Measurements from ENCODE around the gene SNX12.

Gene SNX12

GRCh38 chrX:71068044-71068918 lies at the start of gene SNX12:
Gene SNX12, minus strand, starts transcription at chrX:71068334. Its CDS starts 28 bp downstream, at chrX:71068306.
- H3K9me3 Mint-ChIP-seq, result no peaks in the 10 kb centered on the region
- peaks cover 20% of the 10 kb centered on the region for H3K4me1 Mint-ChIP-seq
- ATAC-seq (replicated peaks; ENCODE audit: extremely low read depth, poor library complexity, severe bottlenecking), result peak; percentile 98
- peaks cover 14% of the 10 kb centered on the region for H3K36me3 Mint-ChIP-seq (ENCODE audit: insufficient read depth)
- DNase-seq (ENCODE audit: low spot score in 2 of 2), result peak; percentile 67 to 87
- peak within 1 kb of the TSS; percentile 94 for H3K4me3 Mint-ChIP-seq
- H3K27ac Mint-ChIP-seq (ENCODE audit: low read depth), result peak within 1 kb of the TSS; percentile 88
- no peaks in the 10 kb centered on the region for H3K27me3 Mint-ChIP-seq

GRCh38 chrX:71117358-71117757 lies 49.2 kb upstream of the SNX12 start:
- H3K9me3 Mint-ChIP-seq, result no peaks in the 10 kb centered on the region
- H3K4me3 Mint-ChIP-seq, result peak overlapping the region; percentile 23
- peaks cover 24% of the 10 kb centered on the region for H3K4me1 Mint-ChIP-seq
- no peaks in the 10 kb centered on the region for H3K27me3 Mint-ChIP-seq
- no peak for ATAC-seq (replicated peaks; ENCODE audit: extremely low read depth, poor library complexity, severe bottlenecking)
- no peak overlapping the region for H3K27ac Mint-ChIP-seq (ENCODE audit: low read depth)
- H3K36me3 Mint-ChIP-seq (ENCODE audit: insufficient read depth), result peaks cover 11% of the 10 kb centered on the region
- DNase-seq (ENCODE audit: low spot score in 2 of 2), result no peak

GRCh38 chrX:71111921-71112431 lies 43.8 kb upstream of the SNX12 start:
- ATAC-seq (replicated peaks; ENCODE audit: extremely low read depth, poor library complexity, severe bottlenecking) (peak; percentile 55), DNase-seq (ENCODE audit: low spot score in 2 of 2) (no peak)
- Mint-ChIP-seq H3K9me3 (no peaks in the 10 kb centered on the region), H3K27ac (ENCODE audit: low read depth) (peak overlapping the region; percentile 99), H3K27me3 (no peaks in the 10 kb centered on the region), H3K36me3 (ENCODE audit: insufficient read depth) (peaks cover 45% of the 10 kb centered on the region), H3K4me1 (peaks cover 48% of the 10 kb centered on the region), H3K4me3 (peak overlapping the region; percentile 99)

- no peaks in the 10 kb centered on the region for H3K9me3 Mint-ChIP-seq
- peak; percentile 92 for ATAC-seq (replicated peaks; ENCODE audit: extremely low read depth, poor library complexity, severe bottlenecking)
- H3K4me1 Mint-ChIP-seq, result peaks cover 53% of the 10 kb centered on the region
- DNase-seq (ENCODE audit: low spot score in 2 of 2), result peak in 1 of 2 donors; percentile 80
- H3K27me3 Mint-ChIP-seq, result no peaks in the 10 kb centered on the region
- H3K27ac Mint-ChIP-seq (ENCODE audit: low read depth), result peak within 1 kb of the TSS; percentile 99
- H3K36me3 Mint-ChIP-seq (ENCODE audit: insufficient read depth), result peaks cover 51% of the 10 kb centered on the region
- H3K4me3 Mint-ChIP-seq, result peak within 1 kb of the TSS; percentile 99
Observed at GRCh38 chrX:71111141-71111843, 43.2 kb upstream of the SNX12 start, which contains the start of gene IL2RG. Gene IL2RG, minus strand, starts transcription at chrX:71111577. Its CDS starts 38 bp downstream, at chrX:71111539.

- H3K27me3 Mint-ChIP-seq, result no peaks in the 10 kb centered on the region
- H3K9me3 Mint-ChIP-seq, result no peaks in the 10 kb centered on the region
- H3K36me3 Mint-ChIP-seq (ENCODE audit: insufficient read depth), result peaks cover 57% of the 10 kb centered on the region
- no peak for DNase-seq (ENCODE audit: low spot score in 2 of 2)
- H3K27ac Mint-ChIP-seq (ENCODE audit: low read depth), result peak overlapping the region; percentile 99
- no peak for ATAC-seq (replicated peaks; ENCODE audit: extremely low read depth, poor library complexity, severe bottlenecking)
- H3K4me3 Mint-ChIP-seq, result peak overlapping the region; percentile 99
- peaks cover 66% of the 10 kb centered on the region for H3K4me1 Mint-ChIP-seq
Observed at GRCh38 chrX:71109051-71109450, 40.9 kb upstream of the SNX12 start.

- Mint-ChIP-seq H3K4me1 (peaks cover 78% of the 10 kb centered on the region), H3K4me3 (peak overlapping the region; percentile 99), H3K9me3 (no peaks in the 10 kb centered on the region), H3K36me3 (ENCODE audit: insufficient read depth) (peaks cover 58% of the 10 kb centered on the region), H3K27ac (ENCODE audit: low read depth) (peak overlapping the region; percentile 99), H3K27me3 (no peaks in the 10 kb centered on the region)
- DNase-seq (ENCODE audit: low spot score in 2 of 2), result no peak
- no peak for ATAC-seq (replicated peaks; ENCODE audit: extremely low read depth, poor library complexity, severe bottlenecking)
Observed at GRCh38 chrX:71107762-71108360, 39.7 kb upstream of the SNX12 start.

GRCh38 chrX:71107245-71107644 lies 39.1 kb upstream of the SNX12 start:
- Mint-ChIP-seq H3K4me1 (peaks cover 78% of the 10 kb centered on the region), H3K9me3 (no peaks in the 10 kb centered on the region), H3K36me3 (ENCODE audit: insufficient read depth) (peaks cover 58% of the 10 kb centered on the region), H3K4me3 (peak overlapping the region; percentile 99), H3K27ac (ENCODE audit: low read depth) (peak overlapping the region; percentile 91), H3K27me3 (no peaks in the 10 kb centered on the region)
- DNase-seq (ENCODE audit: low spot score in 2 of 2), result no peak
- ATAC-seq (replicated peaks; ENCODE audit: extremely low read depth, poor library complexity, severe bottlenecking), result no peak

GRCh38 chrX:71106427-71106826 lies 38.3 kb upstream of the SNX12 start, which contains the start of gene CXorf65:
Gene CXorf65, minus strand, starts transcription at chrX:71106740. Its CDS starts 184 bp downstream, at chrX:71106556.
- H3K27me3 Mint-ChIP-seq, result no peaks in the 10 kb centered on the region
- H3K4me1 Mint-ChIP-seq, result peaks cover 76% of the 10 kb centered on the region
- DNase-seq (ENCODE audit: low spot score in 2 of 2) (no peak), ATAC-seq (replicated peaks; ENCODE audit: extremely low read depth, poor library complexity, severe bottlenecking) (no peak)
- peak within 1 kb of the TSS; percentile 91 for H3K27ac Mint-ChIP-seq (ENCODE audit: low read depth)
- H3K9me3 Mint-ChIP-seq, result no peaks in the 10 kb centered on the region
- H3K4me3 Mint-ChIP-seq, result peak within 1 kb of the TSS; percentile 99
- peaks cover 49% of the 10 kb centered on the region for H3K36me3 Mint-ChIP-seq (ENCODE audit: insufficient read depth)

GRCh38 chrX:71105628-71106027 lies 37.5 kb upstream of the SNX12 start:
- Mint-ChIP-seq H3K36me3 (ENCODE audit: insufficient read depth) (peaks cover 44% of the 10 kb centered on the region), H3K9me3 (no peaks in the 10 kb centered on the region), H3K4me1 (peaks cover 77% of the 10 kb centered on the region), H3K27ac (ENCODE audit: low read depth) (peak overlapping the region; percentile 91), H3K27me3 (no peaks in the 10 kb centered on the region), H3K4me3 (peak overlapping the region; percentile 99)
- no peak for ATAC-seq (replicated peaks; ENCODE audit: extremely low read depth, poor library complexity, severe bottlenecking)
- DNase-seq (ENCODE audit: low spot score in 2 of 2), result no peak

GRCh38 chrX:71103110-71103983 lies 35.2 kb upstream of the SNX12 start:
- H3K4me3 Mint-ChIP-seq, result peak overlapping the region; percentile 78
- no peaks in the 10 kb centered on the region for H3K9me3 Mint-ChIP-seq
- ATAC-seq (replicated peaks; ENCODE audit: extremely low read depth, poor library complexity, severe bottlenecking), result peak; percentile 63
- H3K36me3 Mint-ChIP-seq (ENCODE audit: insufficient read depth), result peaks cover 28% of the 10 kb centered on the region
- H3K27me3 Mint-ChIP-seq, result no peaks in the 10 kb centered on the region
- H3K4me1 Mint-ChIP-seq, result peaks cover 78% of the 10 kb centered on the region
- peak overlapping the region; percentile 82 for H3K27ac Mint-ChIP-seq (ENCODE audit: low read depth)
- peak in 1 of 2 donors; percentile 50 for DNase-seq (ENCODE audit: low spot score in 2 of 2)

- H3K36me3 Mint-ChIP-seq (ENCODE audit: insufficient read depth), result peaks cover 19% of the 10 kb centered on the region
- H3K4me1 Mint-ChIP-seq, result peaks cover 72% of the 10 kb centered on the region
- peak overlapping the region; percentile 82 for H3K27ac Mint-ChIP-seq (ENCODE audit: low read depth)
- no peaks in the 10 kb centered on the region for H3K27me3 Mint-ChIP-seq
- DNase-seq (ENCODE audit: low spot score in 2 of 2) (no peak), ATAC-seq (replicated peaks; ENCODE audit: extremely low read depth, poor library complexity, severe bottlenecking) (no peak)
- H3K4me3 Mint-ChIP-seq, result peak overlapping the region; percentile 78
- H3K9me3 Mint-ChIP-seq, result no peaks in the 10 kb centered on the region
Observed at GRCh38 chrX:71102292-71102691, 34.2 kb upstream of the SNX12 start.
